Femur (tissue), 1 donor: ENCODE results near the gene COL8A1.
"Not testable (repeated sequence)": the region's sequence is repeated elsewhere in the genome, so short reads cannot be mapped to it uniquely, and the experiment has no call there.

Experiments used
- DNase-seq: peaks from one replicate; pipeline ENCODE4 v3.0.0-alpha.2; 2017

Gene COL8A1

GRCh38 chr3:99638167-99638948 lies at the start of gene COL8A1:
Gene COL8A1 (plus strand): TSS chr3:99638594. CDS start chr3:99790683, 152,089 bp downstream.
- peak; percentile 75 for DNase-seq

GRCh38 chr3:99589168-99589567 lies 49.2 kb upstream of the COL8A1 start:
- not testable (repeated sequence) for DNase-seq

- peak; percentile 34 for DNase-seq
Measured at GRCh38 chr3:99599894-99600293, 38.5 kb upstream of the COL8A1 start.

- no peak for DNase-seq
Measured at GRCh38 chr3:99601515-99601914, 36.9 kb upstream of the COL8A1 start.

- DNase-seq, result no peak
Measured at GRCh38 chr3:99602183-99602582, 36.2 kb upstream of the COL8A1 start.

GRCh38 chr3:99607151-99607550 lies 31.2 kb upstream of the COL8A1 start:
- DNase-seq, result no peak

- no peak for DNase-seq
Measured at GRCh38 chr3:99614768-99615167, 23.6 kb upstream of the COL8A1 start.

GRCh38 chr3:99620077-99620767 lies 18.2 kb upstream of the COL8A1 start:
- no peak for DNase-seq

- DNase-seq, result no peak
Measured at GRCh38 chr3:99620976-99621375, 17.4 kb upstream of the COL8A1 start.

- DNase-seq, result no peak
Measured at GRCh38 chr3:99624496-99625236, 13.7 kb upstream of the COL8A1 start.

GRCh38 chr3:99625237-99625622 lies 13.2 kb upstream of the COL8A1 start:
- no peak for DNase-seq

GRCh38 chr3:99625643-99626416 lies 12.6 kb upstream of the COL8A1 start:
- DNase-seq, result no peak

- DNase-seq, result no peak
Measured at GRCh38 chr3:99626417-99626788, 12.0 kb upstream of the COL8A1 start.

- no peak for DNase-seq
Measured at GRCh38 chr3:99627062-99627826, 11.2 kb upstream of the COL8A1 start.

GRCh38 chr3:99630815-99631214 lies 7.6 kb upstream of the COL8A1 start:
- no peak for DNase-seq

GRCh38 chr3:99633887-99634558 lies 4.4 kb upstream of the COL8A1 start:
- no peak for DNase-seq

GRCh38 chr3:99634881-99635280 lies 3.5 kb upstream of the COL8A1 start:
- DNase-seq, result no peak

GRCh38 chr3:99635348-99635747 lies 3.0 kb upstream of the COL8A1 start:
- DNase-seq, result no peak

- no peak for DNase-seq
Measured at GRCh38 chr3:99637016-99637367, 1.4 kb upstream of the COL8A1 start.

- peak; percentile 41 for DNase-seq
Measured at GRCh38 chr3:99637368-99638111, 854 bp upstream of the COL8A1 start.

GRCh38 chr3:99639579-99639978 lies 1.2 kb downstream of the COL8A1 start:
- no peak for DNase-seq
